Amygdala (tissue), 56 donors: ENCODE data around the gene DOP1B.
A peak's percentile ranks its signal among the peaks of the same experiment; 100 is the strongest.

Experiments used
- DNase-seq, 56 donors: peaks; one replicate each; lab custom pipeline; 2025; lab: John Stamatoyannopoulos, UW

Gene DOP1B

GRCh38 chr21:36169470-36170128 lies 13.0 kb downstream of the DOP1B start:
- peak in 3 of 56 donors; percentile 5 to 19 (median 7) for DNase-seq

GRCh38 chr21:36170823-36171222 lies 14.2 kb downstream of the DOP1B start:
- DNase-seq = no peak

- no peak for DNase-seq
These were observed 14.7 kb downstream of the DOP1B start for GRCh38 chr21:36171336-36171735.

GRCh38 chr21:36171741-36172331 lies 15.2 kb downstream of the DOP1B start:
- DNase-seq = peak in 1 of 56 donors; percentile 15

- DNase-seq = no peak
These were observed 18.2 kb downstream of the DOP1B start for GRCh38 chr21:36174780-36175179.

GRCh38 chr21:36175771-36176565 lies 19.3 kb downstream of the DOP1B start:
- DNase-seq = no peak

GRCh38 chr21:36178349-36178748 lies 21.7 kb downstream of the DOP1B start:
- no peak for DNase-seq

- DNase-seq = no peak
These were observed 22.5 kb downstream of the DOP1B start for GRCh38 chr21:36179145-36179544.

- DNase-seq = no peak
These were observed 24.3 kb downstream of the DOP1B start for GRCh38 chr21:36180963-36181362.

- DNase-seq = no peak
These were observed 26.6 kb downstream of the DOP1B start for GRCh38 chr21:36183144-36183795.

GRCh38 chr21:36184545-36184944 lies 27.9 kb downstream of the DOP1B start:
- DNase-seq = no peak

- DNase-seq = no peak
These were observed 28.9 kb downstream of the DOP1B start for GRCh38 chr21:36185523-36185922.

- no peak for DNase-seq
These were observed 29.5 kb downstream of the DOP1B start for GRCh38 chr21:36186081-36186480.

- DNase-seq = no peak
These were observed 30.1 kb downstream of the DOP1B start for GRCh38 chr21:36186506-36187399.

GRCh38 chr21:36188081-36188681 lies 31.6 kb downstream of the DOP1B start:
- DNase-seq = no peak

GRCh38 chr21:36188937-36189336 lies 32.3 kb downstream of the DOP1B start:
- DNase-seq = no peak

- no peak for DNase-seq
These were observed 34.1 kb downstream of the DOP1B start for GRCh38 chr21:36190736-36191135.

GRCh38 chr21:36193200-36193599 lies 36.6 kb downstream of the DOP1B start:
- DNase-seq = no peak

GRCh38 chr21:36194024-36194423 lies 37.4 kb downstream of the DOP1B start:
- no peak for DNase-seq

GRCh38 chr21:36195613-36196012 lies 39.0 kb downstream of the DOP1B start:
- DNase-seq = no peak
